Endothelial cell of umbilical vein (primary cell): ENCODE data around the gene ADSL. TPM values are rescaled to one million over a fixed set of nuclear protein-coding genes. Genes with fewer than 3 reads are reported as not detected.

Source experiments
- BruUV-seq: library from RNA; stranded (reverse); fragments of 400-500 nt; replicated peaks from 2 replicates; lab custom pipeline; 2021; lab: Mats Ljungman, UMichigan
- CTCF ChIA-PET: fragments of 300-600, 350-600 bp; sonication (Branson Sonifier 250); formaldehyde crosslinking; loops from one replicate; lab custom pipeline; 2021; ENCODE audit warnings: antibody characterized with exemption, inconsistent platforms; lab: Charles Lee
- POLR2A ChIA-PET: fragments of 300-600, 350-600 bp; sonication (Branson Sonifier 250); formaldehyde crosslinking; loops from one replicate; lab custom pipeline; 2021; ENCODE audit warnings: antibody characterized with exemption, inconsistent platforms; lab: Charles Lee
- DNase-seq: peaks from one replicate; pipeline ENCODE4 v3.0.0-alpha.2; 2011; ENCODE audit warnings: low read depth, low spot score
- FAIRE-seq: peaks from 2 replicates; lab custom pipeline; 2011; peaks lifted over from hg19 to GRCh38; lab: Jason Lieb, UNC
- H2AFZ ChIP-seq: 2 replicates; pipeline ENCODE4 v1.6.0; 2012; ENCODE audit warnings: low read depth, low read length, control low read depth, inconsistent platforms
- H3K27ac ChIP-seq: 2 replicates; pipeline ENCODE4 v1.5.1; 2011; ENCODE audit warnings: low read depth, mild to moderate bottlenecking, control low read depth, low read length, moderate library complexity; ENCODE audit not compliant: insufficient read depth
- H3K27me3 ChIP-seq, 2 experiments: 2 replicates each; pipeline versions ENCODE4 v1.6.0 to v1.6.1; 2011; ENCODE audit warnings: low read length in 2 of 2, mixed read lengths in 1 of 2; ENCODE audit not compliant: control insufficient read depth in 2 of 2, insufficient read depth in 2 of 2
- H3K36me3 ChIP-seq, 2 experiments: 2 replicates in 1 of 2; 3 replicates in 1 of 2; pipeline ENCODE4 v1.5.1; 2011; ENCODE audit warnings: low read length in 2 of 2, mild to moderate bottlenecking in 1 of 2, moderate library complexity in 1 of 2; ENCODE audit not compliant: control insufficient read depth in 2 of 2, insufficient read depth in 2 of 2; ENCODE audit errors: extremely low read depth in 1 of 2
- H3K4me1 ChIP-seq: 3 replicates; pipeline ENCODE4 v1.5.1; 2011; ENCODE audit warnings: mild to moderate bottlenecking, low read length; ENCODE audit not compliant: control insufficient read depth, insufficient read depth; ENCODE audit errors: extremely low read depth
- H3K4me2 ChIP-seq: 2 replicates; pipeline ENCODE4 v1.6.1; 2011; ENCODE audit warnings: low read length, control low read depth, mixed read lengths; ENCODE audit not compliant: insufficient read depth
- H3K4me3 ChIP-seq, 3 experiments: fragments of 200-600 bp in 1 of 3; sonication (generic), shearing (Covaris generic) in 1 of 3; replicated peaks in 1 of 3; 2 replicates each; pipeline ENCODE4 v1.5.1; 2011 to 2016; ENCODE audit warnings: control low read depth in 3 of 3, low read length in 3 of 3, mild to moderate bottlenecking in 2 of 3, inconsistent platforms in 1 of 3, low read depth in 1 of 3, moderate library complexity in 1 of 3; ENCODE audit not compliant: insufficient read depth in 1 of 3
- H3K79me2 ChIP-seq: 2 replicates; pipeline ENCODE4 v1.6.0; 2012; ENCODE audit warnings: low read length, inconsistent platforms; ENCODE audit not compliant: control insufficient read depth, insufficient read depth
- H3K9ac ChIP-seq: replicated peaks from 2 replicates; pipeline ENCODE3; 2011; ENCODE audit warnings: low read length, control low read depth; ENCODE audit not compliant: insufficient read depth; ENCODE audit errors: extremely low read depth
- H3K9me1 ChIP-seq: replicated peaks from 3 replicates; pipeline ENCODE4 v1.6.0; 2011; ENCODE audit warnings: mild to moderate bottlenecking, low read length; ENCODE audit not compliant: control insufficient read depth, insufficient read depth; ENCODE audit errors: extremely low read depth
- H3K9me3 ChIP-seq: replicated peaks from 2 replicates; pipeline ENCODE4 v1.5.1; 2012; ENCODE audit warnings: low read length, inconsistent platforms; ENCODE audit not compliant: control insufficient read depth, insufficient read depth
- H4K20me1 ChIP-seq: replicated peaks from 2 replicates; pipeline ENCODE3; 2011; ENCODE audit warnings: mild to moderate bottlenecking, low read length; ENCODE audit not compliant: control insufficient read depth, insufficient read depth; ENCODE audit errors: extremely low read depth
- EZH2 ChIP-seq: IDR thresholded peaks from 2 replicates; pipeline ENCODE4 v1.6.1; 2012; ENCODE audit warnings: borderline replicate concordance, low read depth, mild to moderate bottlenecking, moderate library complexity, low read length, inconsistent platforms; ENCODE audit not compliant: severe bottlenecking
- GATA2 ChIP-seq: IDR thresholded peaks from 2 replicates; pipeline ENCODE4 v1.7.0; 2011; ENCODE audit warnings: low read depth, mild to moderate bottlenecking, moderate library complexity, mixed read lengths, low read length; ENCODE audit not compliant: insufficient read length, insufficient read depth
- JUN ChIP-seq: IDR thresholded peaks from 2 replicates; pipeline ENCODE4 v1.6.1; 2011; ENCODE audit warnings: borderline replicate concordance, low read depth; ENCODE audit not compliant: insufficient read length, insufficient read depth
- MYC ChIP-seq: IDR thresholded peaks from one replicate; pipeline ENCODE4 v1.6.1; 2011; ENCODE audit warnings: mild to moderate bottlenecking, low read depth, low read length
- POLR2A ChIP-seq: IDR thresholded peaks from 2 replicates; pipeline ENCODE4 v1.6.1; 2012; ENCODE audit warnings: low read depth, mild to moderate bottlenecking, control low read depth, low read length
- POLR2AphosphoS5 ChIP-seq: IDR thresholded peaks from 2 replicates; pipeline ENCODE4 v1.6.1; 2012; ENCODE audit warnings: low read depth, mild to moderate bottlenecking, control low read depth, low read length, moderate library complexity; ENCODE audit not compliant: insufficient read depth
- dilution Hi-C: fragments of 300-500 bp; cut with MboI; formaldehyde crosslinking; loops from one replicate; pipeline ENCODE4 v1.15.0; 2019; ENCODE audit warnings: low sequenced_read_pairs; ENCODE audit not compliant: extremely low pct_ligation_motif_present
- intact Hi-C: fragments of 100-400 bp; cut with micrococcal nuclease; formaldehyde crosslinking; loops from one replicate; pipeline ENCODE4 v1.10.0; 2022
- polyA plus RNA-seq, 4 experiments: library from polyadenylated mRNA; depleted of rRNA in 3 of 4; stranded (reverse) in 3 of 4; unstranded in 1 of 4; fragments of >200 nt; gene quantifications; 2 replicates each; pipeline versions ENCODE4 v1.2.1 to v1.2.3, GENCODE V29; 2011 to 2012; ENCODE audit warnings: missing spikeins in 1 of 4
- total RNA-seq: library from RNA; stranded (reverse); gene quantifications from 2 replicates; pipeline ENCODE4 v1.2.3, GENCODE V29; 2021
- TF ChIP-seq, protein P1 (sequence below): IDR thresholded peaks from 2 replicates; pipeline ENCODE4 v1.6.1; 2011; ENCODE audit not compliant: insufficient read depth, insufficient read length
- TF ChIP-seq, protein P2 (sequence below), 2 donors: IDR thresholded peaks; 1 replicate in 1 of 2; 2 replicates in 1 of 2; pipeline ENCODE4 v1.5.1; 2011; ENCODE audit warnings: low read length in 2 of 2, mild to moderate bottlenecking in 2 of 2, moderate library complexity in 2 of 2, control low read depth in 1 of 2, inconsistent platforms in 1 of 2, low read depth in 1 of 2; ENCODE audit not compliant: insufficient read depth in 1 of 2; ENCODE audit errors: extremely low read depth in 1 of 2

The ADSL gene
- total and polyA plus RNA-seq, 2 donors (not counting 3 experiments of a cell fraction or from before 2014, with no cell fraction given): 103 to 141 TPM

- intact Hi-C loops (loop anchor here (5.0 kb wide), 1 partner anchor 147 kb away; the partner anchor contains the start of gene TNRC6B), dilution Hi-C loops (no loop called here)
- no peak overlapping the region for H2AFZ ChIP-seq
- ChIA-PET POLR2A (no interaction called here), CTCF (no interaction called here)
- no peak overlapping the region for H3K9ac ChIP-seq
- H3K4me3 ChIP-seq: no peak overlapping the region
- H3K9me1 ChIP-seq: no peaks in the 10 kb centered on the region
- no peak for TF ChIP-seq POLR2AphosphoS5
- TF ChIP-seq GATA2: no peak
- TF ChIP-seq, protein P1, sequence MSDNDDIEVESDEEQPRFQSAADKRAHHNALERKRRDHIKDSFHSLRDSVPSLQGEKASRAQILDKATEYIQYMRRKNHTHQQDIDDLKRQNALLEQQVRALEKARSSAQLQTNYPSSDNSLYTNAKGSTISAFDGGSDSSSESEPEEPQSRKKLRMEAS: no peak
- no peak for TF ChIP-seq MYC
- TF ChIP-seq, protein P2, sequence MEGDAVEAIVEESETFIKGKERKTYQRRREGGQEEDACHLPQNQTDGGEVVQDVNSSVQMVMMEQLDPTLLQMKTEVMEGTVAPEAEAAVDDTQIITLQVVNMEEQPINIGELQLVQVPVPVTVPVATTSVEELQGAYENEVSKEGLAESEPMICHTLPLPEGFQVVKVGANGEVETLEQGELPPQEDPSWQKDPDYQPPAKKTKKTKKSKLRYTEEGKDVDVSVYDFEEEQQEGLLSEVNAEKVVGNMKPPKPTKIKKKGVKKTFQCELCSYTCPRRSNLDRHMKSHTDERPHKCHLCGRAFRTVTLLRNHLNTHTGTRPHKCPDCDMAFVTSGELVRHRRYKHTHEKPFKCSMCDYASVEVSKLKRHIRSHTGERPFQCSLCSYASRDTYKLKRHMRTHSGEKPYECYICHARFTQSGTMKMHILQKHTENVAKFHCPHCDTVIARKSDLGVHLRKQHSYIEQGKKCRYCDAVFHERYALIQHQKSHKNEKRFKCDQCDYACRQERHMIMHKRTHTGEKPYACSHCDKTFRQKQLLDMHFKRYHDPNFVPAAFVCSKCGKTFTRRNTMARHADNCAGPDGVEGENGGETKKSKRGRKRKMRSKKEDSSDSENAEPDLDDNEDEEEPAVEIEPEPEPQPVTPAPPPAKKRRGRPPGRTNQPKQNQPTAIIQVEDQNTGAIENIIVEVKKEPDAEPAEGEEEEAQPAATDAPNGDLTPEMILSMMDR (IDR thresholded peaks at IDR 0.05; ENCODE audit: extremely low read depth in 1 of 2, insufficient read depth in 1 of 2, low read depth in 1 of 2, low read length in 2 of 2): no peak
- TF ChIP-seq EZH2: no peak
- TF ChIP-seq POLR2A: no peak
- TF ChIP-seq JUN: no peak
- peaks cover 13 to 15% of the 10 kb centered on the region in 2 experiments for H3K36me3 ChIP-seq
- H3K79me2 ChIP-seq: no peaks in the 10 kb centered on the region
- DNase-seq (no peak), FAIRE-seq (no peak)
- H3K4me2 ChIP-seq: no peak overlapping the region
- no TSS peak for BruUV-seq
- H3K27me3 ChIP-seq: no peaks in the 10 kb centered on the region
- H3K27ac ChIP-seq: no peak overlapping the region
- no peaks in the 10 kb centered on the region for H4K20me1 ChIP-seq
- peaks cover 19% of the 10 kb centered on the region for H3K4me1 ChIP-seq
- H3K9me3 ChIP-seq: no peaks in the 10 kb centered on the region
Observed at GRCh38 chr22:40324468-40325305, 21.6 kb upstream of the ADSL start.
